Common myeloid progenitor, CD34-positive (primary cell): Measurements from ENCODE around the gene ARHGAP9.

Source experiments
- CTCF ChIA-PET: fragments of 350-600 bp; sonication (Branson Sonifier 250); formaldehyde crosslinking; loops from one replicate; lab custom pipeline; 2021; ENCODE audit warnings: antibody characterized with exemption; lab: Charles Lee
- POLR2A ChIA-PET: fragments of 350-600 bp; sonication (Branson Sonifier 250); formaldehyde crosslinking; loops from one replicate; lab custom pipeline; 2021; ENCODE audit warnings: antibody characterized with exemption; lab: Charles Lee
- DNase-seq, 3 donors: peaks; one replicate each; pipeline versions ENCODE4 v3.0.0 to v3.0.0-alpha.2; 2013
- H3K27ac ChIP-seq, 2 experiments: 1 replicate in 1 of 2; 2 replicates in 1 of 2; pipeline ENCODE4 v1.7.0; 2013; ENCODE audit warnings: inconsistent platforms in 2 of 2, low read length in 2 of 2, mild to moderate bottlenecking in 2 of 2, low read depth in 1 of 2, moderate library complexity in 1 of 2; ENCODE audit not compliant: severe bottlenecking in 2 of 2, insufficient read depth in 1 of 2, poor library complexity in 1 of 2
- H3K27me3 ChIP-seq, 5 experiments: replicated peaks in 2 of 5; 1 replicate in 3 of 5; 2 replicates in 2 of 5; pipeline versions ENCODE4 v1.6.1 to v1.7.0; 2013; ENCODE audit warnings: low read length in 4 of 5, mild to moderate bottlenecking in 2 of 5, moderate library complexity in 2 of 5, inconsistent platforms in 1 of 5; ENCODE audit not compliant: insufficient read depth in 5 of 5, control insufficient read depth in 4 of 5
- H3K36me3 ChIP-seq, 4 experiments: 1 replicate in 2 of 4; 2 replicates in 2 of 4; pipeline versions ENCODE4 v1.6.1 to v1.7.0; 2013; ENCODE audit warnings: low read length in 3 of 4, control low read depth in 1 of 4, mild to moderate bottlenecking in 1 of 4; ENCODE audit not compliant: control insufficient read depth in 4 of 4, insufficient read depth in 4 of 4
- H3K4me1 ChIP-seq, 4 experiments: 1 replicate in 3 of 4; 2 replicates in 1 of 4; pipeline versions ENCODE4 v1.6.1 to v1.7.1; 2013; ENCODE audit warnings: low read length in 3 of 4, mild to moderate bottlenecking in 3 of 4, control low read depth in 1 of 4, inconsistent platforms in 1 of 4, moderate library complexity in 1 of 4; ENCODE audit not compliant: control insufficient read depth in 4 of 4, insufficient read depth in 4 of 4; ENCODE audit errors: control extremely low read depth in 1 of 4
- H3K4me3 ChIP-seq, 7 experiments: 1 replicate in 4 of 7; 2 replicates in 3 of 7; pipeline versions ENCODE4 v1.5.1 to v1.7.0; 2013; ENCODE audit warnings: mild to moderate bottlenecking in 7 of 7, low read length in 6 of 7, moderate library complexity in 6 of 7, inconsistent platforms in 2 of 7, low read depth in 2 of 7, control low read depth in 1 of 7; ENCODE audit not compliant: insufficient read depth in 4 of 7, control insufficient read depth in 1 of 7; ENCODE audit errors: extremely low read depth in 1 of 7
- H3K9me3 ChIP-seq, 5 experiments: 1 replicate in 4 of 5; 2 replicates in 1 of 5; pipeline versions ENCODE4 v1.6.1 to v1.7.1; 2013; ENCODE audit warnings: low read length in 4 of 5, mild to moderate bottlenecking in 2 of 5, inconsistent platforms in 1 of 5, low read depth in 1 of 5, moderate library complexity in 1 of 5; ENCODE audit not compliant: control insufficient read depth in 4 of 5, insufficient read depth in 2 of 5; ENCODE audit errors: control extremely low read depth in 1 of 5
- WGBS: methylation state at CpG from one replicate; pipeline ENCODE4 v1.1.5; 2013; ENCODE audit not compliant: insufficient coverage; 5-methylcytosine and 5-hydroxymethylcytosine counted together

Gene ARHGAP9

GRCh38 chr12:57435293-57435692 is 44.4 kb downstream of the ARHGAP9 start:
- 38% methylated on average over 3 of the region's 4 CpGs for WGBS
- CTCF ChIA-PET = interaction anchor here (0.6 to 5.0 kb wide), 9 partner anchors 12 to 140 kb away, joined by 3 to 42 read pairs (median 4); partner anchors contain the start of gene INHBE

GRCh38 chr12:57434517-57435223 is 45.0 kb downstream of the ARHGAP9 start, which contains the start of gene INHBC:
Gene INHBC (plus strand): TSS chr12:57434784. CDS start chr12:57434887, 103 bp downstream.
- Histone ChIP-seq H3K9me3 (no peaks in the 10 kb centered on the region), H3K27ac (peak within 1 kb of the TSS in 1 of 2 experiments; percentile 16), H3K4me3 (peak within 1 kb of the TSS in 2 of 7 experiments; percentile 11 to 63), H3K36me3 (no peaks in the 10 kb centered on the region), H3K4me1 (peaks cover 3 to 32% (median 18%) of the 10 kb centered on the region in 4 experiments), H3K27me3 (no peaks in the 10 kb centered on the region)
- CTCF ChIA-PET = interaction anchor here (0.6 to 5.0 kb wide), 8 partner anchors 13 to 139 kb away, joined by 3 to 42 read pairs (median 4); partner anchors contain the start of gene INHBE
- 96% methylated on average over 7 of the region's 8 CpGs for WGBS
- POLR2A ChIA-PET = interaction anchor here (0.6 kb wide), 4 partner anchors 11 to 249 kb away, joined by 3 to 5 read pairs (median 4); partner anchors contain the start of gene DDIT3
- DNase-seq = no peak

More at GRCh38 chr12:57435293-57435692, 44.4 kb downstream of the ARHGAP9 start:
- peak overlapping the region in 2 of 7 experiments; percentile 11 to 63 for H3K4me3 ChIP-seq
- no peaks in the 10 kb centered on the region for H3K36me3 ChIP-seq
- peaks cover 0 to 30% (median 14%) of the 10 kb centered on the region in 4 experiments for H3K4me1 ChIP-seq
- H3K27ac ChIP-seq = peak overlapping the region in 1 of 2 experiments; percentile 16
- DNase-seq = peak in 2 of 3 donors; percentile 63 to 69
- H3K9me3 ChIP-seq = no peaks in the 10 kb centered on the region
- POLR2A ChIA-PET = interaction anchor here (0.6 kb wide), 3 partner anchors 10 to 249 kb away, joined by 3 to 4 read pairs (median 4); partner anchors contain the start of gene DDIT3
- no peaks in the 10 kb centered on the region for H3K27me3 ChIP-seq

- Histone ChIP-seq H3K36me3 (no peaks in the 10 kb centered on the region), H3K4me3 (no peak overlapping the region), H3K27ac (no peak overlapping the region), H3K9me3 (no peaks in the 10 kb centered on the region), H3K4me1 (peaks cover 3 to 42% (median 23%) of the 10 kb centered on the region in 4 experiments), H3K27me3 (no peaks in the 10 kb centered on the region)
- 85% methylated on average over 3 of the region's 3 CpGs for WGBS
- CTCF ChIA-PET = interaction anchor here (0.7 to 5.0 kb wide), 6 partner anchors 14 to 159 kb away, joined by 3 to 42 read pairs (median 6); partner anchors contain the start of gene INHBE
- no peak for DNase-seq
- POLR2A ChIA-PET = no interaction called here
These were observed 46.3 kb downstream of the ARHGAP9 start for GRCh38 chr12:57433370-57433769.

- 100% methylated on average over 2 of the region's 11 CpGs for WGBS
- ChIA-PET POLR2A (interaction anchor here (1.0 kb wide), 1 partner anchor 27 kb away, joined by 3 read pairs; no protein-coding TSS in a partner anchor), CTCF (interaction anchor here (1.8 to 5.0 kb wide), 3 partner anchors 16 to 24 kb away, joined by 9 to 42 read pairs (median 10); partner anchors contain the start of gene INHBE)
- Histone ChIP-seq H3K36me3 (no peaks in the 10 kb centered on the region), H3K4me1 (peaks cover 3 to 44% (median 24%) of the 10 kb centered on the region in 4 experiments), H3K9me3 (no peaks in the 10 kb centered on the region), H3K27me3 (no peaks in the 10 kb centered on the region), H3K27ac (peak overlapping the region; percentile 96 to 98), H3K4me3 (peak overlapping the region in 4 of 7 experiments; percentile 62 to 86 (median 72))
- peak in 1 of 3 donors; percentile 14 for DNase-seq
These were observed 47.9 kb downstream of the ARHGAP9 start for GRCh38 chr12:57431654-57432188.

GRCh38 chr12:57430931-57431566 is 48.6 kb downstream of the ARHGAP9 start, which contains the start of gene R3HDM2:
Gene R3HDM2 (minus strand): TSS chr12:57431043. CDS start chr12:57310428, 120,615 bp downstream.
- under 1% methylated on average over 28 of the region's 41 CpGs for WGBS
- DNase-seq = peak; percentile 97 to 98 (median 98)
- Histone ChIP-seq H3K4me3 (peak within 1 kb of the TSS; percentile 13 to 86 (median 72)), H3K27me3 (no peaks in the 10 kb centered on the region), H3K36me3 (peaks cover 0 to 2% (median 0%) of the 10 kb centered on the region in 4 experiments), H3K4me1 (peaks cover 3 to 44% (median 24%) of the 10 kb centered on the region in 4 experiments), H3K27ac (peak within 1 kb of the TSS; percentile 96 to 98), H3K9me3 (no peaks in the 10 kb centered on the region)
- POLR2A ChIA-PET = no interaction called here
- CTCF ChIA-PET = interaction anchor here (5.0 kb wide), 1 partner anchor 21 kb away, joined by 42 read pairs; no protein-coding TSS in a partner anchor

GRCh38 chr12:57430112-57430930 is 49.3 kb downstream of the ARHGAP9 start:
- DNase-seq = peak in 1 of 3 donors; percentile 39
- POLR2A ChIA-PET = interaction anchor here (0.7 to 1.1 kb wide), 2 partner anchors 10 to 90 kb away, joined by 3 read pairs; no protein-coding TSS in a partner anchor

More at GRCh38 chr12:57430112-57430930, 49.3 kb downstream of the ARHGAP9 start:
- Histone ChIP-seq H3K4me3 (peak overlapping the region; percentile 13 to 86 (median 72)), H3K36me3 (peaks cover 0 to 4% (median under 1%) of the 10 kb centered on the region in 4 experiments), H3K27me3 (no peaks in the 10 kb centered on the region), H3K27ac (peak overlapping the region; percentile 96 to 98), H3K9me3 (no peaks in the 10 kb centered on the region), H3K4me1 (peaks cover 3 to 38% (median 21%) of the 10 kb centered on the region in 4 experiments)
- CTCF ChIA-PET = interaction anchor here (0.6 to 3.2 kb wide), 7 partner anchors 20 to 123 kb away, joined by 3 to 31 read pairs (median 4); partner anchors contain the start of genes ARHGAP9 and INHBE
- 0% methylated on average over 26 of the region's 74 CpGs for WGBS
